ENCODE data around the gene COIL.

Gene COIL

GRCh38 chr17:56913353-56913866, 47.4 kb downstream of the COIL start:
- Mint-ChIP-seq H3K9me3 (peaks cover 10% of the 10 kb centered on the region), H3K27me3 (ENCODE audit: low read depth) (no peaks in the 10 kb centered on the region), H3K4me1 (ENCODE audit: low read depth) (peaks cover 52% of the 10 kb centered on the region), H3K27ac (peak overlapping the region; percentile 91), H3K36me3 (ENCODE audit: low read depth) (peaks cover 39% of the 10 kb centered on the region), H3K4me3 (peak overlapping the region; percentile 93)

- Mint-ChIP-seq H3K4me3 (peak overlapping the region; percentile 93), H3K27me3 (ENCODE audit: low read depth) (no peaks in the 10 kb centered on the region), H3K27ac (peak overlapping the region; percentile 91), H3K9me3 (peaks cover 8% of the 10 kb centered on the region), H3K36me3 (ENCODE audit: low read depth) (peaks cover 43% of the 10 kb centered on the region), H3K4me1 (ENCODE audit: low read depth) (peaks cover 56% of the 10 kb centered on the region)
Measured at GRCh38 chr17:56913000-56913311, 47.9 kb downstream of the COIL start.

- H3K4me1 Mint-ChIP-seq (ENCODE audit: low read depth), result peaks cover 62% of the 10 kb centered on the region
- H3K4me3 Mint-ChIP-seq, result peak overlapping the region; percentile 93
- H3K27ac Mint-ChIP-seq, result peak overlapping the region; percentile 84
- peaks cover 2% of the 10 kb centered on the region for H3K9me3 Mint-ChIP-seq
- peaks cover 45% of the 10 kb centered on the region for H3K36me3 Mint-ChIP-seq (ENCODE audit: low read depth)
- no peaks in the 10 kb centered on the region for H3K27me3 Mint-ChIP-seq (ENCODE audit: low read depth)
Measured at GRCh38 chr17:56912105-56912999, 48.5 kb downstream of the COIL start.

- H3K27me3 Mint-ChIP-seq (ENCODE audit: low read depth), result no peaks in the 10 kb centered on the region
- H3K4me3 Mint-ChIP-seq, result peak overlapping the region; percentile 93
- H3K36me3 Mint-ChIP-seq (ENCODE audit: low read depth), result peaks cover 52% of the 10 kb centered on the region
Measured at GRCh38 chr17:56910509-56911235, 50.2 kb downstream of the COIL start.

GRCh38 chr17:56909742-56910508, 50.9 kb downstream of the COIL start:
- peaks cover 55% of the 10 kb centered on the region for H3K4me1 Mint-ChIP-seq (ENCODE audit: low read depth)
- no peaks in the 10 kb centered on the region for H3K27me3 Mint-ChIP-seq (ENCODE audit: low read depth)
- peak overlapping the region; percentile 93 for H3K4me3 Mint-ChIP-seq
- peak overlapping the region; percentile 41 for H3K27ac Mint-ChIP-seq
- peaks cover 53% of the 10 kb centered on the region for H3K36me3 Mint-ChIP-seq (ENCODE audit: low read depth)
- H3K9me3 Mint-ChIP-seq, result no peaks in the 10 kb centered on the region

More at GRCh38 chr17:56910509-56911235, 50.2 kb downstream of the COIL start:
- peak overlapping the region; percentile 41 for H3K27ac Mint-ChIP-seq
- peaks cover 60% of the 10 kb centered on the region for H3K4me1 Mint-ChIP-seq (ENCODE audit: low read depth)
- no peaks in the 10 kb centered on the region for H3K9me3 Mint-ChIP-seq

GRCh38 chr17:56908001-56908542, 52.8 kb downstream of the COIL start:
- Mint-ChIP-seq H3K4me3 (peak overlapping the region; percentile 25), H3K36me3 (ENCODE audit: low read depth) (peaks cover 62% of the 10 kb centered on the region), H3K27me3 (ENCODE audit: low read depth) (no peaks in the 10 kb centered on the region), H3K27ac (peak overlapping the region; percentile 80), H3K4me1 (ENCODE audit: low read depth) (peaks cover 55% of the 10 kb centered on the region), H3K9me3 (no peaks in the 10 kb centered on the region)

GRCh38 chr17:56903560-56903959, 57.3 kb downstream of the COIL start:
- Mint-ChIP-seq H3K27me3 (ENCODE audit: low read depth) (no peaks in the 10 kb centered on the region), H3K9me3 (no peaks in the 10 kb centered on the region), H3K27ac (no peak overlapping the region), H3K4me3 (no peak overlapping the region), H3K36me3 (ENCODE audit: low read depth) (peaks cover 58% of the 10 kb centered on the region), H3K4me1 (ENCODE audit: low read depth) (peaks cover 26% of the 10 kb centered on the region)

- Mint-ChIP-seq H3K4me3 (no peak overlapping the region), H3K9me3 (no peaks in the 10 kb centered on the region), H3K27ac (no peak overlapping the region), H3K27me3 (ENCODE audit: low read depth) (no peaks in the 10 kb centered on the region), H3K4me1 (ENCODE audit: low read depth) (peaks cover 19% of the 10 kb centered on the region), H3K36me3 (ENCODE audit: low read depth) (peaks cover 60% of the 10 kb centered on the region)
Measured at GRCh38 chr17:56902348-56902747, 58.5 kb downstream of the COIL start.

GRCh38 chr17:56899403-56899802, 61.4 kb downstream of the COIL start:
- Mint-ChIP-seq H3K36me3 (ENCODE audit: low read depth) (peaks cover 65% of the 10 kb centered on the region), H3K4me1 (ENCODE audit: low read depth) (peaks cover 20% of the 10 kb centered on the region), H3K27ac (no peak overlapping the region), H3K4me3 (no peak overlapping the region), H3K9me3 (no peaks in the 10 kb centered on the region), H3K27me3 (ENCODE audit: low read depth) (no peaks in the 10 kb centered on the region)

- Mint-ChIP-seq H3K36me3 (ENCODE audit: low read depth) (peaks cover 62% of the 10 kb centered on the region), H3K4me1 (ENCODE audit: low read depth) (peaks cover 16% of the 10 kb centered on the region), H3K27me3 (ENCODE audit: low read depth) (no peaks in the 10 kb centered on the region), H3K27ac (no peak overlapping the region), H3K9me3 (no peaks in the 10 kb centered on the region), H3K4me3 (no peak overlapping the region)
Measured at GRCh38 chr17:56898874-56899273, 62.0 kb downstream of the COIL start.

- Mint-ChIP-seq H3K4me1 (ENCODE audit: low read depth) (peaks cover 19% of the 10 kb centered on the region), H3K36me3 (ENCODE audit: low read depth) (peaks cover 64% of the 10 kb centered on the region), H3K4me3 (no peak overlapping the region), H3K27ac (peak overlapping the region; percentile 38), H3K27me3 (ENCODE audit: low read depth) (no peaks in the 10 kb centered on the region), H3K9me3 (no peaks in the 10 kb centered on the region)
Measured at GRCh38 chr17:56897646-56898424, 63.0 kb downstream of the COIL start.

- no peaks in the 10 kb centered on the region for H3K27me3 Mint-ChIP-seq (ENCODE audit: low read depth)
- peaks cover 67% of the 10 kb centered on the region for H3K36me3 Mint-ChIP-seq (ENCODE audit: low read depth)
- H3K4me3 Mint-ChIP-seq, result no peak overlapping the region
- H3K4me1 Mint-ChIP-seq (ENCODE audit: low read depth), result peaks cover 26% of the 10 kb centered on the region
- no peaks in the 10 kb centered on the region for H3K9me3 Mint-ChIP-seq
- no peak overlapping the region for H3K27ac Mint-ChIP-seq
Measured at GRCh38 chr17:56896968-56897359, 63.9 kb downstream of the COIL start.

- Mint-ChIP-seq H3K4me3 (no peak overlapping the region), H3K27ac (no peak overlapping the region), H3K4me1 (ENCODE audit: low read depth) (peaks cover 26% of the 10 kb centered on the region), H3K27me3 (ENCODE audit: low read depth) (no peaks in the 10 kb centered on the region), H3K9me3 (no peaks in the 10 kb centered on the region), H3K36me3 (ENCODE audit: low read depth) (peaks cover 62% of the 10 kb centered on the region)
Measured at GRCh38 chr17:56896217-56896967, 64.5 kb downstream of the COIL start.
